C4-2B (cell line): ENCODE results near the gene DARS1.

Source experiments
- H3K27ac ChIP-seq: fragments of 450-650 bp; 2 replicates; pipeline ENCODE4 v1.5.1; 2017
- CTCF ChIP-seq: fragments of 450-650 bp; conservative IDR thresholded peaks from 2 replicates; pipeline ENCODE4 v1.5.1; 2017; ENCODE audit warnings: mild to moderate bottlenecking
- ZFX ChIP-seq: fragments of 450-650 bp; IDR thresholded peaks from 2 replicates; pipeline ENCODE4 v1.6.1; 2017

DARS1 gene

GRCh38 chr2:135985018-135985825 lies at the start of gene DARS1:
Gene DARS1 (minus strand): TSS chr2:135985626. CDS start chr2:135985468, 158 bp downstream.
- peak within 1 kb of the TSS; percentile 95 for H3K27ac ChIP-seq
- TF ChIP-seq CTCF (no peak), ZFX (peak; percentile 86)

GRCh38 chr2:136034629-136035028 lies 49.2 kb upstream of the DARS1 start:
- no peak overlapping the region for H3K27ac ChIP-seq
- TF ChIP-seq ZFX (no peak), CTCF (no peak)

GRCh38 chr2:136032817-136033535 lies 47.5 kb upstream of the DARS1 start:
- no peak for TF ChIP-seq CTCF
- TF ChIP-seq ZFX, result no peak

GRCh38 chr2:136032192-136032591 lies 46.8 kb upstream of the DARS1 start:
- H3K27ac ChIP-seq, result no peak overlapping the region
- TF ChIP-seq CTCF (no peak), ZFX (no peak)

More at GRCh38 chr2:136032817-136033535, 47.5 kb upstream of the DARS1 start:
- H3K27ac ChIP-seq, result no peak overlapping the region

GRCh38 chr2:136031711-136032110 lies 46.3 kb upstream of the DARS1 start:
- H3K27ac ChIP-seq, result no peak overlapping the region

GRCh38 chr2:136030406-136030805 lies 45.0 kb upstream of the DARS1 start:
- no peak overlapping the region for H3K27ac ChIP-seq
- TF ChIP-seq CTCF (no peak), ZFX (no peak)

More at GRCh38 chr2:136031711-136032110, 46.3 kb upstream of the DARS1 start:
- TF ChIP-seq ZFX (no peak), CTCF (no peak)

- no peak overlapping the region for H3K27ac ChIP-seq
- TF ChIP-seq ZFX (no peak), CTCF (no peak)
Observed at GRCh38 chr2:136029149-136029548, 43.7 kb upstream of the DARS1 start.
